ENCODE data around the gene FAIM.
A peak's percentile ranks its signal among the peaks of the same experiment; 100 is the strongest.
"Not testable (repeated sequence)": the region's sequence is repeated elsewhere in the genome, so short reads cannot be mapped to it uniquely, and the experiment has no call there.

Gene FAIM

DNA sequence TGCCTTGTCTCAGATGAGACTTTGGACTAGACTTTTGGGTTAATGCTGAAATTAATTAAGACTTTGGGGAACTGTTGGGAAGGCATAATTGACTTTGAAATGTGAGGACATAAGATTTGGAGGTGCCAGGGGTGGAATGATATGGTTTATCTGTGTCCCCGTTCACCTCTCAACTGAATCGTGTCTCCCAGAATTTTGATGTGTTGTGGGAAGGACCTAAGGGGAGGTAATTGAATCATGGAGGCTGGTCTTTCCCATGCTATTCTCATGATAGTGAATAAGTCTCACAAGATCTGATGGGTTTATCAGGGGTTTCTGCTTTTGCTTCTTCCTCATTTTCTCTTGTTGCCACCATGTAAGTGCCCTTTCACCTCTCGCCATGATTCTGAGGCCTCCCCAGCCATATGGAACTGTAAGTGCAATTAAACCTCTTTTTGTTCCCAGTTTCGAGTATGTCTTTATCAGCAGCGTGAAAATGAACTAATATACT, 4.4 kb upstream of the FAIM start:
- not testable (repeated sequence) for DNase-seq

DNA sequence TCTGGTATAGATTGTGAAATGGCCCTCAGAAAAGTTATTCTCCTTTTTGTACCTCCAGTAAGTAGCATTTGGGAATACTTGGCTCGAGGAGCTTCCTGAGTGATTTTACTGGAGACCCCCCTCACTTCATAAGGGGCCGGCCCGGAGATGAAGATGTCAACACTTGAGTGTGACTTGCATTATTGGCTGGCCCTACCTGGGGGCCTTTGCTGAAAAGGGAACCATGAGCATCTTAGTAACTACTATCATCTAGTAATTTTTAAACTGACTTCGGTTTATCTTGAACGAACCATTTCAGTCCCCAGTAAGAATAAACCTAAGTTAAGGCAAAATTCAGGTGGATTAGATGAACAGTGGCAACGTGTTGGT, 1.3 kb downstream of the FAIM start:
- DNase-seq = no peak

DNA sequence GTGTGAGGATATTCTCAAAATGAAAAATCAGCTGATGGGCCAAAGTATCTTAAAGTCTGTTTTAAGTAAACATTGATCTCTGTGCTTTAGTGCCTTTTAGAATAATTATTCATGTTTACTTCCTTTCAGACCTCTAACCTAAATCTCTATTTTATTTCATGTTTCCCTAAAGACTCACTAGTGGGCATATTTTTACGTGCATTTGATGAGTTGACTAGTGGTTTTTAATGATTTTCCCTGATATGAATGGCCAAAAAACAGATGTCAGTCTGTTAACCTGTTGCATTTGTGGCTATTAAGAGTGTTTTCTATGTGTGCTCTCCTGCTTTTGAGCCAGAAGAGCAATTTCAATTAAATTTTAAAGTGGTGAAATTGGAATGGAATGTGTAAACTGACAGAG, 6.9 kb downstream of the FAIM start:
- DNase-seq = no peak

DNA sequence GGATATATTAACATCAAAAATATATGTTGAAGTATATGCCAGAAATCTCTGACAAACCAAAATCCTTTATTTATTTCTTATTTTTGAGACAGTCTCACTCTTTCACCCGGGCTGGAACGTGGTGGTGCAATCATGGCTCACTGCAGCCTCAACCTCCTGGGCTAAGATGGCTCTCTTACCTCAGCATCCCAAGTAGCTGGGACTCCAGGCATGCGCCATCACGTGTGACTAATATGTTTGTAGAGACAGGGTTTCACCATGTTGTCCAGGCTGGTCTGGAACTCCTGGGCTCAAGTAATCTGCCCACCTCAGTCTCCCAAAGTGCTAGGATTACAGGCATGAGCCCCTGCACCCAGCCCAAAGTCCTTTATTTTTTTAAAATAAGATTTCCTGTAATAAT, 11.9 kb downstream of the FAIM start:
- no peak for DNase-seq

DNA sequence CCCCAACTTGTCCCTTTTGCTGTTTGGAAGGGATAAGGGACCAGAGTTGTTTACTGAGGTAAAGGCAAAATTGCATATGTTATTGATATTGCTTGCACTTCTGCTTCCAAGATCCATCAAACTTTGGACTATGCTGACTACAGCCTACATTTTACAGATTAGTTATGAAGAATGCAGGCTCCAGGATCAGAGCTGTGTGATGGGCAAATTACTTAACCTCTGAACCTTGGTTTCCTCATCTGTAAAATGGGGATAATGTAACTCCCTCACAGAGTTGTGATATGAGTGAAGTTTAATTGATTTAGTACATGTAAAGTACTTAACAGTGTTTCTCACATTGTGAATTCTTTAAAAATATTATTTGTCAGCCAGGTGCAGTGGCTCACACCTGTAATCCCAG, 15.9 kb downstream of the FAIM start:
- DNase-seq = no peak

DNA sequence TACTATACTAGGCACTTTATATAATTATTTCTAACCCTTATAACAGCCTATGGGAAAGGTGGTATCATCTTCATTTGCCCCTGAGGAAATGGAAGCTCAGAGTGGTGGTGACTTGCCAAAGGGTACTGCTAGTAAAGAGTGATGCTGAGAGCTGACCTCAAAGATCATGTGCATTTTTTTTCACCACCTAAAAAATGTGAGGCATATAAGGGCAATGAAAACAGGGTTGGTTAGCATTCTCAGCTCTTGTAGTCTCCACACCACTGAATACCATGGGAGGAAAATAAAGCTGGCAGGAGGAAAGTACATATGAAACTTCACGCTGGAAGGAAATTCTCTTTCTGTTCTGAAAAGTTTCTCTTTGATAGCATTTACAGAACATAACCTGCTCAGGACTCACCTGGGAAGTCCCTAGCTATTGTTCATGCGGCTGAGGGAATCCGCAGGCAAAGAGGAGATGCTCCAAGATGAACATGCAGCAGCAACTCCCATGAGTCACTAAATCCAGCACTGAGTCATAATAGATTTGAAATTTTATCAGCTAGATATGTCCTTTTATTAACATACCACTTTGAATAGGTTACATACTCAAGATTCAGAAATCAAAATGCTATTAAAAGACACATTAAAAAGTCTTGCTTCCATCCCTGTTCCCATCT, 17.3 kb downstream of the FAIM start:
- no peak for DNase-seq

DNA sequence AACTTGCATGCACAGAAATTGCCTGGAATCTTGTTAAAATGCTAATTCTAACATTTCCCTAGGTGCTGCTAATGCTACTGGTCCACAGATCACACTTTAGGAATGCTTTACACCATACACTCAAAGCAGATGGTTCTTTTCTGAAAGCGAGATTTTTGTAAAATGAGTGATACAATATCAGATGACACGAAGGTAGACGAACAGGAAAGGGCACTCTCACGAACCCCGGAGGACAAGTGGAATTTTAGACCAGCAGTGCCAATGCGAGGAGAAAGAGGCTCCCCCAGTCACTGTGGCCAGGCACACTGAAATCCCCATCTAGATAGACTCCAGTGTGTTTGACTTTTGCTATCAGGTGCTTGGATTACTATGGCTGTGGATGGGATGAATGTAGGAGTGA, 21.0 kb downstream of the FAIM start:
- no peak for DNase-seq

DNA sequence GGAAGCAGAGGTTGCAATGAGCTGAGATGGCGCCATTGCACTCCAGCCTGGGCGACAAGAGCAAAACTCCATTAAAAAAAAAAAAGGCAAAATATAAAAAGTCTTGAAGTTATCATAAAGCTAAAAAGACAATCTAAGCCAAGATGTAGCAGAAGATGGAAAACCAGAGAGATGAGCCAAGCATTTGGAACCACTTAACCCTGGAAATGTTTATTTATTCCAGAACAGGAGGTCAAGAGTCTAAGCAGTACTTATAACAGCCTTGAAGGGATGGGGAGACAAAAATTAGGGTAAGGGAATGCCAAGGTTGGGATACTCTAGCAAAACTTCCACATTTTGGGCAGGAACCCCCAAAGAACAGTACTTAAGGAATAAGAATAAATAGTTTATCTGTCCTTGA, 30.1 kb downstream of the FAIM start:
- DNase-seq = no peak

DNA sequence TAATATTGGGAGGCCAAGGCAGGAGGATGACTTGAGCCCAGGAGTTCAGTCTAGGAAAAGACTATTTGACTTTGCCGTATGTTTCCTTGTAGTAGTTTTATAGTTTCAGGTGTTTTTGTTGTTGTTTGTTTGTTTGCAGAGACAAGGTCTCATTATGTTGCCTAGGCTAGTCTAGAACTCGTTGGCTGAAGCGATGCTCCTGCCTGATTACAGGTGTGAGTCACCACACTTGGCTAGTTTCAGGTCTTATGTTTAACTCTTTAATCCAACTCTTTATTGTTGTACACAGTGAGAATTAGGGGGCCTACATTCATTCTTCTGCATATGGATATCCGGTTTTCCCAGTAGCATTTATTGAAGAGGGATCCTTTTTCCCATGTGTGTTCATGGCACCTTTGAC, 32.0 kb downstream of the FAIM start:
- no peak for DNase-seq

DNA sequence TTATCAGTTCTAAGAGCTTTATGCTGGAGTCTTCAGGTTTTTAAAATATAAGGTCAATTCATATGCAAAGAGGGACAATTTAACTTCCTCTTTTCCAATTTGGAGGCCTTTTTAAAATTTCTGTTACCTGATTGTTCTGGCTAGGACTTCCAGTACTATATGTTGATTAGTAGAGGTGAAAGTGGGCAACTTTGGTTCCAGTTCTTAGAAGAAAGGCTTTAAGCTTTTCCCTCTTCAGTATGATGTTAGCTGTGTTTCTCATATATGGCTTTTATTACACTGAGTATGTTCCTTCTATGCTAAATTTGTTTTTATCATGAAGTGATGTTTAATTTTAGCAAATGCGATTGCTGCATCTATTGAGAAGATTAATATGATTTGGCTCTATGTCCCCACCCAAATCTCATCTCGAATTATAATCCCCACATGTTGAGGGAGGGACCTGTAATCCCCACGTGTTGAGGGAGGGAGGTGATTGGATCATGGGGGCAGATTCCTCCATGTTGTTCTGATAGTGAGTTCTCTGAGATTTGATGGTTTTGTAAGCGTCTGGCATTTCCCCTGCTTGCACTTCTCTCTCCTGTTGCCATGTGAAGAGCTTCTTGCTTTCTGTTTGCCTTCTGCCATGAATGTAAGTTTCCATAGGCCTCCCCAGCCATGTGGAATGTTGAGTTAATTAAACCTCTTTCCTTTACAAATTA, 33.8 kb downstream of the FAIM start:
- no peak for DNase-seq

DNA sequence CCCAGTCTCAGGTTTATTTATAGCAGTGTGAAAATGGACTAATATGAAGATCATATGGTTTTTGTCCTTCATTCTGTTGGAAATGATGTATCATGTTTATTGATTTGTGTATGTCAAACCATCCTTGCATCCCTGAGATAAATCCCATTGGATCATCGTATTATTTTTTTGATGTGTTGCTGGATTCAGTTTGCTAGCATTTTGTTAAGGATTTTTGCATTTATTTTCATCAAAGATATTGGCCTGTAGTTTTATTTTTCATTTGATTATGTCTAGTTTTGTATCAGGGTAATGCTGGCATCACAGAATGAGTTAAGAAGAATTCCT, 34.3 kb downstream of the FAIM start:
- DNase-seq = no peak

DNA sequence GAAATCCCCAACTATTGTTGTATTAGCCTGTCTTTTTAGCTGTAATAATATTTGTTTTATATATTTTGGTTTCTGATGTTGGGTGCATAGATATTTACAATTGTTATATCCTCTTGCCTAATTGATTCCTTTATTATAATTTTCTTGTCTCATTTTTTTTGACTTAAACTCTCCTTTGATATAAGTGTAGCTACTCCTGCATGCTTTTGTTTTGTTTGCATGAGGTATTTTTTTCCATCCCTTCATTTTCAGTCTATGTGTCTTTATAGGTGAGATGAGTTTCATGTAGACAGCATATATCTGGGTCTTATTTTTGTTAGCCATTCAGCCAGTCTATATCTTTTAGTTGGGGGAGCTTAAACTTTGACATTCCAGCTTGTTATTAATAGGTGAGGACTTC, 37.4 kb downstream of the FAIM start:
- no peak for DNase-seq

DNA sequence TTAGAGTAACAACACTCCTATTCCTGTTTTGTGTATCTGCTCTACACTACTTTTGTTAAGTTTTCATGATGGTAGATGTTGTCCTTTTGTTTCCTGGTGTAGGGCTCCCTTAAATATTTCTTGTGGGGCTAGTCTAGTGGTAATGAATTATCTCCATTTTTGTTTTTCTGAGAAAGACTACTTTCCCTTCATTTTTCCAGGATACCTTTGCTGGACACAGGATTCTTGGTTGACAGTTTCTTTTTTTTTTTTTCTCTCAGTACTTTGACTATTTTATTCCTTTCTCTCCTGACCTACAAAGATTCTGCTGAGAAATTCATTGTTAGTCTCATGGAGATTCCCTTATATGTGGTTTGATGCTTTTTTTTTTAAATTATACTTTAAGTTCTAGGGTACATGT, 37.9 kb downstream of the FAIM start:
- DNase-seq = no peak

DNA sequence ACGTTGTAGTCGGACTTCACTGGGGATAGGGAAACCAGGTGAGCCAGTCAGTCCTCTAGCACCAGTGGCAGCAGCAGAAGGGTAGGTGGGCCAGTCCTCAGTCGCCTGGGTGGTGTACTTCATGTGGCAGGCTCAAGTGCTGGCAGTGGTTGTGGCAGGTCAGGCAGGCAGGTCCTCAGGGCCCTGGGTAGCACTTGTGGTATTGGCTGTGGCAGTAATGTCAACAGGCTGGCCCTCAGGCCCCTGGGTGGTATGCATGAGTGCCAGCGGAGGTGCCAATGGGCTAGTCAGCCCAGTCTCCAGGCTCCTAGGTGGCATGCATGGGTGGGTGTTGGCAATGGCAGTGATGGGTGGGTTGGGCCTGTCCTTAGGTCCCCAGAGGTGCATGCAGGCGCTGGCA, 40.6 kb downstream of the FAIM start:
- no peak for DNase-seq

DNA sequence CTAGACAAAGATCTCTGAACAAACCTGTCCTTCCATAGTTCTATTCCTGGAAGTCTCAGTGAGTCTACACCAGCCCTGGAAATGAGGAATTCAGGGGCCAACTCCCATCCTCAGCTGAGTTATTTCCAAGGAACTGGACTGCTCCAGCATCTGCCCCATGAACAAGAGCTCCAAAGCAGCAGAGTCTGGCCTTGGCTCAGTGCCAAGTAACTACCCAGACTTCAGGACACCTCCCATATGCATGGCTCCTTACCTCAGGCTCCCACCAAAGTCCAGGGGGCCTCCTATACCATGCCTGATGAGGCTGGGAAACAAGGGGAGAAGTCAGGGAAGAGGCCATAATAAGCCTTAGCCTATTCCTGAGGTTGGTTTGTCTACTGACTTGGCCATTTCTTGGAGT, 45.0 kb downstream of the FAIM start:
- DNase-seq = peak; percentile 12

DNA sequence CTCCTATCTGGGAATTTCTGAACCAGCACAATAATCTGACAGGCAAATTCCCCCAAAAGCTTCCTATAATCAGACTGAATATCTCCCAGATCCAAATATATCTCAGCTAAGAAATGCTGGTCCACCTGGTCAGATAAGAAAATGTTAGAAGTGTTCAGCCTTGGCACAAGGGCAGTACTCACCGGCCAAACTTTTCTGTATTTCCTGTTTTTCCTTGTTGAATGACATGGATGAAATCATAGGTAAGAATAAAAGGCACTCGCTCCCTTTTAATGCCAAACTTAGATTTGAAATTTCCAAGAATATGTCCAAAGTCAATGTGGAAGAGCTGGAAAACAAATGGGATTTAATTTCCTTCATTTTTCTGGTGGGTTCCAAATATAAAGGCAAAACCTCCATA, 48.9 kb downstream of the FAIM start:
- DNase-seq = no peak

DNA sequence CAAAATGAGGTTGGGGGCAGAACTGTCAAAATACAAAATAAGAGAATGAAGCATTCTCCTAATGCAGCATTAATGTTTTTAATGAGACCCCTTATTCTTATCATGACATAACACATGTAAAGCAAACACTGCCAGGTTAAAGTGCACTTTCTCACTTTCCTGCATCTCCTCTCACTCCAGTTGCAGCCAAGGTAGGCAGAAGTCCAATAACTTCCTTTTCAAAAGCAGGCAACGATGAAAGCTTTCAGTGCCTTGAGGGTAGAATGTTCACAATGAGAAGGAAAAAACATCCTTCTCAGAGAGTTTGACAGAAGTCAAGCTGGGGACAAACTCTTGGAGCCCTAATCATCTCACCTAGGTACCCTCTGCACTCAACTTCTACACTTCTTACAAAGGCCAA, 59.5 kb downstream of the FAIM start:
- no peak for DNase-seq

DNA sequence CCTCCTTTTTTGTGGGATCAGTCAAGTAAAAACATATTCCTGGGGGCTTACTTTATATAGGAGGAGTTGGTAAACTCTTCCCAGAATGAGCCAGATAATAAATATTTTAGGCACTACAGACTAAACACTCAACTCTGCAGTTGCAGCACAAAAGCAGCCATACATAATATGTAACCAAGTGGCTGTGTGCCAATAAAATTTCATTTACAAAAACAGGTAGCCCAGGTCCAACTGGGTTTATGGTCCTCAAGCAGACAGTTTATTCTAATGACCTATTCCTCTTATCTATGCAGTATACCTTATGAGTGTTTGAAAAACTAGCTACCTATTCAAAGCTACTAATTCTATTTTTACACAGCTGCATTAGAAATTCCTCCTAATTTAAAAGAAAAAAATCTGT, 61.8 kb downstream of the FAIM start:
- DNase-seq = no peak

DNA sequence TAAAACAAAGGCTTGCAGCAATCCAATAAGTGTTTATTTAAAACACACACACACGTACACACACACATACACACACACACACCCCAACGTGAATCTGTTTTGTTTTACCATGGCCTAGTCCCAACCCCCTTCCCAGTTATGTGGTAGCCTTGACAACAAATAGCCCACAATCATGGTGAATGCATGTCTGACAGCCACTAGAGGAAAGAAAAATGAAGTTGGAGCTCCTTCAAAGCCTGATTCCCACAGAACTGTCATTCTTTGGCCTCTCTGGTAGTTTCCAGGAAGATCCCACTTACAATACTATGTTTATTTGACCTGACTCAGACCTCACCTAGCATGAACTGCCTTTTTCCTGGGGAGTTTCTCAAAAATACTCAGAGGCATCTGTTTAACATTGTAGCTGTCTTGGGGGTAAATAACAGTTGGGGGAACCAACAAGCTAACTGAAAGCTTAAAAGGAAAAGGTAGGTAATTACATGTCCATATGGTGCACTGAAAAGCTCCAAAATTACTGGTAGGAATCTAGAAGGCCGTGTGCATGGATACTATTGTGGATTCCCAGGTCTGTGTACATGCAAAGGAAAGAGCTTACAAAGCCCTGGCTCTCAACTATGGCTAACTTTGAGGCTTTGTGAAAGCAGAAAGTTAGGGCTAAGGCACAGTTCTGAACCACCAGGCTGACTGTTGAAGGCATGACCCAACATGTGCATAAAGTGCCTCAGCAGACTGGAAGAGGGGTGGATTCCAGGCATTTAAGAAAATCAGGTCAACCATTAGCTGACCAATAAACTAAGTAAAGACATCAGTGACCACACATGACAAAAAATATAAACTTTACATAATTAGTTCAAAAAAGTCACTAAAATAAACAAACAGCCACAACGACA, 65.3 kb downstream of the FAIM start:
- no peak for DNase-seq

DNA sequence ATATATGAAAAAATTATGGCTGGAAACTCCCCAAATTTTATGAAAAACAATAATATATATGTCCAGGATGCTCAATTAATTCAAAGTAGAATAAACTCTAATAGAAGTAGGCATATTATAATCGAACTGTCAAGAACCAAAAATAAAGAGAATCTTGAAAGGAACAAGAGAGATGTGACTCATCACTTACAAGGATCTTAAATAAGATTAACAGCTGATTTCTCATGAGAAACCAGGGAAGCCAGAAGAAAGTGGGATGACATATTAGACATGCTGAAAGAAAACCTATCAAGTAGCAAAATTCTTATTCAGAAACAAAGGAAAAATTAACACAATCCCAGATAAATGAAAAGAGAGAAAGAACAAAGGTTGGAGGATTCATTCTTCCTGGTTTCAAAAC, 66.8 kb downstream of the FAIM start:
- no peak for DNase-seq

DNA sequence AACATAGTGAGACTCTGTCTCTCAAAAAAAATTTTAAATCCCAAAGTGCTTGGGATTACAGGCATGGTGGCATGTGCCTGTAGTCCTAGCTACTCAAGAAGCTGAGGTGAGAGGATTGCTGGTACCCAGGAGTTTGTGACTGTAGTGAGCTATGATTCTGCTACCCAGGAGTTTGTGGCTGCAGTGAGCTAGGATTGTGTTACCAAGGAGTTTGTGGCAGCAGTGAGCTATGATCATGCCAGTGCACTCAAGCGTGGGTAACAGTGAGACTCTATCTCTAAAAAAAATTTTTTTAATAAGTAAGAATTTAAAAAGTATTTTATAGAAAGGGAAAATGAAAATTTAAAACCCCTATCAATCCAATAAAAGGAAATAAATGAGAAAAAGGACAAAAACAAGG, 69.5 kb downstream of the FAIM start:
- DNase-seq = no peak

DNA sequence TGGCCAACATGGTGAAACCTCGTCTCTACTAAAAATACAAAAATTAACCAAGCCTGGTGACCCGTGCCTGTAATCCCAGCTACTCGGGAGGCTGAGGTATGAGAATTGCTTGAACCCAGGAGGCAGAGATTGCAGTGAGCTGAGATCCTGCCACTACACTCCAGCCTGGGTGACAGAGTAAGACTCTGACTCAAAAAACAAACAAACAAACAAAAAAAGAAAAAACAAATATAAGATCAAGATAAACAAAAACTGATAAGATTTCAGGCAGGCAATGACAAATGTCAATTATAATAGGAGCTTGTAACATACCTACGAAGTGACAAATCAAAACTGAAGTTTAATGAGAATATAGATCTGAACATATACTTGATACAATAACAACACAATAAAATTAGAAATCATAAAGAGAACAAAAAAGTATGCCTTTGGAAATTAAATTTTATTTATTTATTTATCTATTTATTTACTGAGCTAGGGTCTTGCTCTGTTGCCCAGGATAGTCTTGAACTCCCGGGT, 70.4 kb downstream of the FAIM start:
- no peak for DNase-seq

DNA sequence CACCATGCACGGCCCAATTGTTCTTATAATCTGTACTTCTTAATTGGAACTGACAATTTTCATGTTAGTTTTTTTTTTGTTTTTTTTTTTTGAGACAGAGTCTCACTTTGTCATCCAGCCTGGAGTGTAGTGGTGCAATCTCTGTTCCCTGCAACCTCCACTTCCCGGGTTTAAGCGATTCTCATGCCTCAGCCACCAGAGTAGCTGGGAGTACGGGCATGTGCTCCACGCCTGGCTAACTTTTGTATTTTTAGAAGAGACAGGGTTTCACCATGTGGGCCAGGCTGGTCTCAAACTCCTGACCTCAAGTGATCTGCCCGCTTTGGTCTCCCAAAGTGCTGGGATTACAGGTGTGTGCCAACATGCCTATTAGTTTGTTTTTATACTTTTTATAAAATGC, 72.4 kb downstream of the FAIM start:
- not testable (repeated sequence) for DNase-seq
